GM12878 (cell line): ENCODE results near the gene HSD3B2. TPM values are rescaled to one million over a fixed set of nuclear protein-coding genes. Genes with fewer than 3 reads are reported as not detected.

Experiments
- BCL11A ChIP-seq: IDR thresholded peaks from 2 replicates; pipeline ENCODE4 v1.6.1; 2011; ENCODE audit warnings: low read depth, low read length
- BCL3 ChIP-seq: IDR thresholded peaks from 2 replicates; pipeline ENCODE4 v1.6.1; 2011; ENCODE audit warnings: borderline replicate concordance, low read depth, mild to moderate bottlenecking, moderate library complexity, low read length; ENCODE audit not compliant: insufficient read depth, poor library complexity, severe bottlenecking
- CREB1 ChIP-seq: IDR thresholded peaks from 2 replicates; pipeline ENCODE4 v1.6.1; 2012; ENCODE audit warnings: low read depth, mild to moderate bottlenecking, inconsistent platforms
- MYC ChIP-seq: IDR thresholded peaks from 2 replicates; pipeline ENCODE4 v1.6.1; 2011; ENCODE audit warnings: mild to moderate bottlenecking, low read length, moderate library complexity, inconsistent platforms; ENCODE audit not compliant: insufficient read depth, insufficient replicate concordance, insufficient read length, severe bottlenecking
- polyA plus RNA-seq, 11 experiments: library from polyadenylated mRNA; depleted of rRNA in 4 of 11; unstranded in 6 of 11; stranded (reverse) in 5 of 11; fragments of >200 nt; fragmentation: Nextera tagmentation in 4 of 11; fragmentation: Illumina TruSeq in 1 of 11; extraction: Ambion mirVana in 4 of 11; extraction: Trizol in 1 of 11; gene quantifications; 1 replicate in 1 of 11; 2 replicates in 10 of 11; pipeline versions ENCODE4 v1.2.1 to v1.2.3, GENCODE V29; 2011 to 2016; ENCODE audit warnings: inconsistent platforms in 2 of 11, missing spikeins in 2 of 11, low read depth in 1 of 11
- total RNA-seq, 4 experiments: library from RNA; depleted of rRNA in 3 of 4; stranded (reverse); fragments of >200 nt in 3 of 4; fragmentation: Illumina TruSeq in 1 of 4; extraction: Trizol in 1 of 4; gene quantifications; 2 replicates each; pipeline versions ENCODE4 v1.2.1 to v1.2.3, GENCODE V29; 2013 to 2021

Gene HSD3B2
- total and polyA plus RNA-seq, 10 of the 15 experiments (the other 5 are each of a cell fraction or from before 2014, with no cell fraction given): 0.56 TPM; not detected in 9

DNA sequence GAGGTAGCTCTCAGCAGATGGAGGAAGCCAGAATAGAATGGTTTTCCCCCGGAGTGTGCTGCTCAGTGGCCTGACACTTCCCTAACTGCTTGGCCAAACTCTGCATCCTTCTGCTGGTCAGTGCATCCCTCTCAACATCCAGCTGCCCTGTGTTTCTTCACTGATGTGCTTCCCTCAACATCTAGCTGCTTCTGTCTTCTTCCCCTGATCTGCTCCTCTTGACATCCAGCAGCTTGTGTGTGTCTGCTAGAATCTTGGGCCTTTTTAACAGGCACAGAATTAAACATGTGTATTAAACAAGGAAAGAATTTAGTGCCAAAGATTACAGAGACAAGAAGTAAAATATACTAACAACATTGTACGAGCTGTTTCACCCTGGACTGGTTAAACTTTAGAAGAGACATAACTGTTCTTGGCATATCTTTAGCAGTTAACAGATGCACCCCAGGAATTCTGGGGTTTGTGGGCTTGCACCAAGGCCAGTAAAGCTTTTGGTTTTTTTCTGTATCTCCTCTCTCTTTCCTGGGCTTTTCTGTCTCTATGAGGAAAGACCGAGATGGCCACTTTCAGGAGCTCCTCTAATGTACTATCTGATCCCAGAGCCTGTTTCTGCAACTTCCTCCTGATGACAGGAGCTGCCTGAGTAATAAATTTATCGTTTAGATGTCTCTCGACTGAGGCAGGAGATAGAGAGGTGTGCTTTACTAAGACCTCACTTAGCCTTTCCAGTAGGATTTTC is 57.3 kb downstream of the HSD3B2 start (continued):
- TF ChIP-seq BCL3 (no peak), MYC (no peak), CREB1 (no peak), BCL11A (no peak)

Other genes with a start within 250 kb of the HSD3B2 start
- gene HAO2, start 46.4 kb upstream of the HSD3B2 start, total RNA-seq (2014; rRNA removed): not detected in 2 replicates
- gene HAO2, start 46.4 kb upstream of the HSD3B2 start, total RNA-seq (2014; rRNA removed; fragmentation: Illumina TruSeq; extraction: Trizol): not detected in 2 replicates
- not detected in 2 replicates for gene HAO2, start 46.4 kb upstream of the HSD3B2 start, total RNA-seq (2021)
- gene HAO2, start 46.4 kb upstream of the HSD3B2 start, polyA plus RNA-seq (2011; rRNA removed): not detected in 2 replicates
- not detected in 2 replicates for gene HAO2, start 46.4 kb upstream of the HSD3B2 start, polyA plus RNA-seq (2014; fragmentation: Illumina TruSeq; extraction: Trizol)
- gene HAO2, start 46.4 kb upstream of the HSD3B2 start, polyA plus RNA-seq (2014; fragmentation: Nextera tagmentation; extraction: Ambion mirVana): not detected
- gene HAO2, start 46.4 kb upstream of the HSD3B2 start, polyA plus RNA-seq (2014; rRNA removed): not detected in 2 replicates
- not detected for gene HAO2, start 46.4 kb upstream of the HSD3B2 start, polyA plus RNA-seq (2016; fragmentation: Nextera tagmentation; extraction: Ambion mirVana)
- gene HSD3B1, start 92.1 kb downstream of the HSD3B2 start, total RNA-seq (2014; rRNA removed): not detected in 2 replicates
- not detected in 2 replicates for gene HSD3B1, start 92.1 kb downstream of the HSD3B2 start, total RNA-seq (2014; rRNA removed; fragmentation: Illumina TruSeq; extraction: Trizol)
- not detected in 2 replicates for gene HSD3B1, start 92.1 kb downstream of the HSD3B2 start, total RNA-seq (2021)
- gene HSD3B1, start 92.1 kb downstream of the HSD3B2 start, polyA plus RNA-seq (2011; rRNA removed): not detected in 2 replicates
- not detected in 2 replicates for gene HSD3B1, start 92.1 kb downstream of the HSD3B2 start, polyA plus RNA-seq (2014; fragmentation: Illumina TruSeq; extraction: Trizol)
- gene HSD3B1, start 92.1 kb downstream of the HSD3B2 start, polyA plus RNA-seq (2014; fragmentation: Nextera tagmentation; extraction: Ambion mirVana): not detected
- not detected in 2 replicates for gene HSD3B1, start 92.1 kb downstream of the HSD3B2 start, polyA plus RNA-seq (2014; rRNA removed)
- not detected for gene HSD3B1, start 92.1 kb downstream of the HSD3B2 start, polyA plus RNA-seq (2016; fragmentation: Nextera tagmentation; extraction: Ambion mirVana)
- gene ZNF697, start 233.1 kb downstream of the HSD3B2 start, total RNA-seq (2014; rRNA removed): 3.9 and 4.3 TPM in 2 replicates
- 3.7 and 3.8 TPM in 2 replicates for gene ZNF697, start 233.1 kb downstream of the HSD3B2 start, total RNA-seq (2014; rRNA removed; fragmentation: Illumina TruSeq; extraction: Trizol)
- 4.8 and 5.9 TPM in 2 replicates for gene ZNF697, start 233.1 kb downstream of the HSD3B2 start, total RNA-seq (2021)
- gene ZNF697, start 233.1 kb downstream of the HSD3B2 start, polyA plus RNA-seq (2011; rRNA removed): 3.4 and 4.8 TPM in 2 replicates
- 2.8 and 3.7 TPM in 2 replicates for gene ZNF697, start 233.1 kb downstream of the HSD3B2 start, polyA plus RNA-seq (2014; fragmentation: Illumina TruSeq; extraction: Trizol)
- gene ZNF697, start 233.1 kb downstream of the HSD3B2 start, polyA plus RNA-seq (2014; fragmentation: Nextera tagmentation; extraction: Ambion mirVana): under 1 TPM; 0.74 to 0.99 TPM
- 2.4 and 3.1 TPM in 2 replicates for gene ZNF697, start 233.1 kb downstream of the HSD3B2 start, polyA plus RNA-seq (2014; rRNA removed)
- gene ZNF697, start 233.1 kb downstream of the HSD3B2 start, polyA plus RNA-seq (2016; fragmentation: Nextera tagmentation; extraction: Ambion mirVana): under 1 TPM; 0.48 to 0.60 TPM